ENCODE measurements around the gene ZSWIM6. TPM values are rescaled to one million over a fixed set of nuclear protein-coding genes. Genes with fewer than 3 reads are reported as not detected.
A peak's percentile ranks its signal among the peaks of the same experiment; 100 is the strongest.

The ZSWIM6 gene
- total and polyA plus RNA-seq, 2 experiments from 2014 or later, result 3.9 to 6.0 TPM

DNA sequence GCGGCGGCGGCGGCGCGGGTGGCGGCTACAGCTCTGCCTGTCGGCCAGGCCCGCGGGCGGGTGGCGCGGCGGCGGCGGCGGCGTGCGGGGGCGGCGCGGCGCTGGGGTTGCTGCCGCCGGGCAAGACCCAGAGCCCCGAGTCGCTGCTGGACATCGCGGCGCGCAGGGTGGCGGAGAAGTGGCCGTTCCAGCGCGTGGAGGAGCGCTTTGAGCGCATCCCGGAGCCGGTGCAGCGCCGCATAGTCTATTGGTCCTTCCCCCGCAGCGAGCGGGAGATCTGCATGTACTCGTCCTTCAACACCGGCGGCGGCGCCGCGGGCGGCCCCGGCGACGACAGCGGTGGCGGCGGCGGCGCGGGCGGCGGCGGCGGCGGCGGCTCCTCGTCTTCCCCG is 296 bp downstream of the ZSWIM6 start:
- H3K9me3 Mint-ChIP-seq, result peaks cover 3% of the 10 kb centered on the region; the same call in 2 of the 3 replicates
- TF ChIP-seq NANOG (IDR thresholded peaks at IDR 0.05; ENCODE audit: borderline replicate concordance), result no peak
- no peak for TF ChIP-seq POLR2AphosphoS5 (IDR thresholded peaks at IDR 0.05; ENCODE audit: low read depth)
- TF ChIP-seq, protein P1, sequence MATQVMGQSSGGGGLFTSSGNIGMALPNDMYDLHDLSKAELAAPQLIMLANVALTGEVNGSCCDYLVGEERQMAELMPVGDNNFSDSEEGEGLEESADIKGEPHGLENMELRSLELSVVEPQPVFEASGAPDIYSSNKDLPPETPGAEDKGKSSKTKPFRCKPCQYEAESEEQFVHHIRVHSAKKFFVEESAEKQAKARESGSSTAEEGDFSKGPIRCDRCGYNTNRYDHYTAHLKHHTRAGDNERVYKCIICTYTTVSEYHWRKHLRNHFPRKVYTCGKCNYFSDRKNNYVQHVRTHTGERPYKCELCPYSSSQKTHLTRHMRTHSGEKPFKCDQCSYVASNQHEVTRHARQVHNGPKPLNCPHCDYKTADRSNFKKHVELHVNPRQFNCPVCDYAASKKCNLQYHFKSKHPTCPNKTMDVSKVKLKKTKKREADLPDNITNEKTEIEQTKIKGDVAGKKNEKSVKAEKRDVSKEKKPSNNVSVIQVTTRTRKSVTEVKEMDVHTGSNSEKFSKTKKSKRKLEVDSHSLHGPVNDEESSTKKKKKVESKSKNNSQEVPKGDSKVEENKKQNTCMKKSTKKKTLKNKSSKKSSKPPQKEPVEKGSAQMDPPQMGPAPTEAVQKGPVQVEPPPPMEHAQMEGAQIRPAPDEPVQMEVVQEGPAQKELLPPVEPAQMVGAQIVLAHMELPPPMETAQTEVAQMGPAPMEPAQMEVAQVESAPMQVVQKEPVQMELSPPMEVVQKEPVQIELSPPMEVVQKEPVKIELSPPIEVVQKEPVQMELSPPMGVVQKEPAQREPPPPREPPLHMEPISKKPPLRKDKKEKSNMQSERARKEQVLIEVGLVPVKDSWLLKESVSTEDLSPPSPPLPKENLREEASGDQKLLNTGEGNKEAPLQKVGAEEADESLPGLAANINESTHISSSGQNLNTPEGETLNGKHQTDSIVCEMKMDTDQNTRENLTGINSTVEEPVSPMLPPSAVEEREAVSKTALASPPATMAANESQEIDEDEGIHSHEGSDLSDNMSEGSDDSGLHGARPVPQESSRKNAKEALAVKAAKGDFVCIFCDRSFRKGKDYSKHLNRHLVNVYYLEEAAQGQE (IDR thresholded peaks at IDR 0.05; ENCODE audit: unreplicated experiment), result no peak
- TF ChIP-seq JUNB (IDR thresholded peaks at IDR 0.05; ENCODE audit: unreplicated experiment), result no peak
- TF ChIP-seq EZH2 (IDR thresholded peaks at IDR 0.05; ENCODE audit: low read depth, unreplicated experiment), result no peak
- no peak for TF ChIP-seq CREB1 (CRISPR knock-in tag; IDR thresholded peaks at IDR 0.05; ENCODE audit: low read depth)
- TF ChIP-seq ZNF331 (CRISPR knock-in tag; IDR thresholded peaks at IDR 0.05; ENCODE audit: low read depth), result no peak
- TF ChIP-seq, protein P2, sequence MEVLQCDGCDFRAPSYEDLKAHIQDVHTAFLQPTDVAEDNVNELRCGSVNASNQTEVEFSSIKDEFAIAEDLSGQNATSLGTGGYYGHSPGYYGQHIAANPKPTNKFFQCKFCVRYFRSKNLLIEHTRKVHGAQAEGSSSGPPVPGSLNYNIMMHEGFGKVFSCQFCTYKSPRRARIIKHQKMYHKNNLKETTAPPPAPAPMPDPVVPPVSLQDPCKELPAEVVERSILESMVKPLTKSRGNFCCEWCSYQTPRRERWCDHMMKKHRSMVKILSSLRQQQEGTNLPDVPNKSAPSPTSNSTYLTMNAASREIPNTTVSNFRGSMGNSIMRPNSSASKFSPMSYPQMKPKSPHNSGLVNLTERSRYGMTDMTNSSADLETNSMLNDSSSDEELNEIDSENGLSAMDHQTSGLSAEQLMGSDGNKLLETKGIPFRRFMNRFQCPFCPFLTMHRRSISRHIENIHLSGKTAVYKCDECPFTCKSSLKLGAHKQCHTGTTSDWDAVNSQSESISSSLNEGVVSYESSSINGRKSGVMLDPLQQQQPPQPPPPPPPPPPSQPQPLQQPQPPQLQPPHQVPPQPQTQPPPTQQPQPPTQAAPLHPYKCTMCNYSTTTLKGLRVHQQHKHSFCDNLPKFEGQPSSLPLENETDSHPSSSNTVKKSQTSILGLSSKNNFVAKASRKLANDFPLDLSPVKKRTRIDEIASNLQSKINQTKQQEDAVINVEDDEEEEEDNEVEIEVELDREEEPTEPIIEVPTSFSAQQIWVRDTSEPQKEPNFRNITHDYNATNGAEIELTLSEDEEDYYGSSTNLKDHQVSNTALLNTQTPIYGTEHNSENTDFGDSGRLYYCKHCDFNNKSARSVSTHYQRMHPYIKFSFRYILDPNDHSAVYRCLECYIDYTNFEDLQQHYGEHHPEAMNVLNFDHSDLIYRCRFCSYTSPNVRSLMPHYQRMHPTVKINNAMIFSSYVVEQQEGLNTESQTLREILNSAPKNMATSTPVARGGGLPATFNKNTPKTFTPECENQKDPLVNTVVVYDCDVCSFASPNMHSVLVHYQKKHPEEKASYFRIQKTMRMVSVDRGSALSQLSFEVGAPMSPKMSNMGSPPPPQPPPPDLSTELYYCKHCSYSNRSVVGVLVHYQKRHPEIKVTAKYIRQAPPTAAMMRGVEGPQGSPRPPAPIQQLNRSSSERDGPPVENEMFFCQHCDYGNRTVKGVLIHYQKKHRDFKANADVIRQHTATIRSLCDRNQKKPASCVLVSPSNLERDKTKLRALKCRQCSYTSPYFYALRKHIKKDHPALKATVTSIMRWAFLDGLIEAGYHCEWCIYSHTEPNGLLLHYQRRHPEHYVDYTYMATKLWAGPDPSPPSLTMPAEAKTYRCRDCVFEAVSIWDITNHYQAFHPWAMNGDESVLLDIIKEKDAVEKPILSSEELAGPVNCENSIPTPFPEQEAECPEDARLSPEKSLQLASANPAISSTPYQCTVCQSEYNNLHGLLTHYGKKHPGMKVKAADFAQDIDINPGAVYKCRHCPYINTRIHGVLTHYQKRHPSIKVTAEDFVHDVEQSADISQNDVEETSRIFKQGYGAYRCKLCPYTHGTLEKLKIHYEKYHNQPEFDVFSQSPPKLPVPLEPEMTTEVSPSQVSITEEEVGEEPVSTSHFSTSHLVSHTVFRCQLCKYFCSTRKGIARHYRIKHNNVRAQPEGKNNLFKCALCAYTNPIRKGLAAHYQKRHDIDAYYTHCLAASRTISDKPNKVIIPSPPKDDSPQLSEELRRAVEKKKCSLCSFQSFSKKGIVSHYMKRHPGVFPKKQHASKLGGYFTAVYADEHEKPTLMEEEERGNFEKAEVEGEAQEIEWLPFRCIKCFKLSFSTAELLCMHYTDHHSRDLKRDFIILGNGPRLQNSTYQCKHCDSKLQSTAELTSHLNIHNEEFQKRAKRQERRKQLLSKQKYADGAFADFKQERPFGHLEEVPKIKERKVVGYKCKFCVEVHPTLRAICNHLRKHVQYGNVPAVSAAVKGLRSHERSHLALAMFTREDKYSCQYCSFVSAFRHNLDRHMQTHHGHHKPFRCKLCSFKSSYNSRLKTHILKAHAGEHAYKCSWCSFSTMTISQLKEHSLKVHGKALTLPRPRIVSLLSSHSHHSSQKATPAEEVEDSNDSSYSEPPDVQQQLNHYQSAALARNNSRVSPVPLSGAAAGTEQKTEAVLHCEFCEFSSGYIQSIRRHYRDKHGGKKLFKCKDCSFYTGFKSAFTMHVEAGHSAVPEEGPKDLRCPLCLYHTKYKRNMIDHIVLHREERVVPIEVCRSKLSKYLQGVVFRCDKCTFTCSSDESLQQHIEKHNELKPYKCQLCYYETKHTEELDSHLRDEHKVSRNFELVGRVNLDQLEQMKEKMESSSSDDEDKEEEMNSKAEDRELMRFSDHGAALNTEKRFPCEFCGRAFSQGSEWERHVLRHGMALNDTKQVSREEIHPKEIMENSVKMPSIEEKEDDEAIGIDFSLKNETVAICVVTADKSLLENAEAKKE (CRISPR knock-in tag; IDR thresholded peaks at IDR 0.05), result no peak
- peak; percentile 53 for DNase-seq (ENCODE audit: low spot score)
- Histone ChIP-seq H3K36me3 (ENCODE audit: insufficient read depth) (no peaks in the 10 kb centered on the region), H3K27me3 (ENCODE audit: insufficient read depth) (peaks cover 81% of the 10 kb centered on the region), H3K4me3 (peak overlapping the region; percentile 46; the same call in 1 of the 2 replicates), H3K4me1 (ENCODE audit: insufficient read depth) (peaks cover 27% of the 10 kb centered on the region), H2AFZ (no peak overlapping the region), H3K79me2 (replicated peaks; ENCODE audit: insufficient read depth) (peaks cover 36% of the 10 kb centered on the region), H4K20me1 (replicated peaks; ENCODE audit: insufficient read depth) (peaks cover 39% of the 10 kb centered on the region), H3F3A (replicated peaks; ENCODE audit: low read depth) (0 out of 2 replicates have a peak, but pooled peaks cover 2% of the 10 kb centered on the region), H3K9me2 (ENCODE audit: insufficient read depth) (no peaks in the 10 kb centered on the region), H3K27ac (ENCODE audit: low read depth) (no peak overlapping the region), H3K4me2 (no peak overlapping the region)
- H3K4me3 Mint-ChIP-seq, result peak overlapping the region; percentile 85; the same call in 2 of the 3 replicates
- no peak for ATAC-seq
- H3K4me1 Mint-ChIP-seq, result peaks cover 41% of the 10 kb centered on the region
- peaks cover 3% of the 10 kb centered on the region; the same call in 2 of the 3 replicates for H3K36me3 Mint-ChIP-seq (ENCODE audit: low read depth)
- H3K27ac Mint-ChIP-seq, result no peak overlapping the region
- peaks cover 59% of the 10 kb centered on the region for H3K27me3 Mint-ChIP-seq (ENCODE audit: insufficient read depth, low read depth, poor library complexity)

Data from GM23338 (cell line).